Aorta (tissue), 5 donors: Measurements from ENCODE around the gene RBP2. TPM values are rescaled to one million over a fixed set of nuclear protein-coding genes. Genes with fewer than 3 reads are reported as not detected.

Experiments used
- ATAC-seq: fragments of 200-7000 bp; cut with Tn5 transposase; one replicate; pipeline ENCODE4 v1.9.1; 2022; ENCODE audit warnings: moderate library complexity; ENCODE audit not compliant: low FRiP score
- DNase-seq, 2 donors: peaks; one replicate each; pipeline ENCODE4 v3.0.0-alpha.2; 2020
- H3K27ac ChIP-seq, 2 donors: one replicate each; pipeline ENCODE4 v1.5.1; 2013; ENCODE audit warnings: low read length in 2 of 2, mild to moderate bottlenecking in 2 of 2, moderate library complexity in 2 of 2, control low read depth in 1 of 2, inconsistent platforms in 1 of 2, low read depth in 1 of 2
- H3K27me3 ChIP-seq, 2 donors: one replicate each; pipeline ENCODE4 v1.6.1; 2013; ENCODE audit warnings: control low read depth in 1 of 2, low read length in 1 of 2, mild to moderate bottlenecking in 1 of 2, moderate library complexity in 1 of 2; ENCODE audit not compliant: insufficient read depth in 2 of 2, control insufficient read depth in 1 of 2
- H3K36me3 ChIP-seq, 2 donors: one replicate each; pipeline ENCODE4 v1.6.1; 2013; ENCODE audit warnings: control low read depth in 1 of 2, low read length in 1 of 2, mild to moderate bottlenecking in 1 of 2; ENCODE audit not compliant: insufficient read depth in 2 of 2, control insufficient read depth in 1 of 2
- H3K4me1 ChIP-seq, 2 donors: one replicate each; pipeline ENCODE4 v1.6.1; 2013; ENCODE audit warnings: low read length in 2 of 2, control low read depth in 1 of 2, mild to moderate bottlenecking in 1 of 2, moderate library complexity in 1 of 2; ENCODE audit not compliant: insufficient read depth in 2 of 2, control insufficient read depth in 1 of 2
- H3K4me3 ChIP-seq, 2 donors: one replicate each; pipeline ENCODE4 v1.5.1; 2013; ENCODE audit warnings: low read length in 2 of 2, control low read depth in 1 of 2, mild to moderate bottlenecking in 1 of 2
- H3K9me3 ChIP-seq: one replicate; pipeline ENCODE4 v1.6.1; 2013; ENCODE audit warnings: mild to moderate bottlenecking, low read length; ENCODE audit not compliant: control insufficient read depth
- WGBS, 2 donors: extraction: QIAGEN DNeasy Blood & Tissue Kit; methylation state at CpG; one replicate each; pipeline ENCODE4 v1.1.7; 2013; 5-methylcytosine and 5-hydroxymethylcytosine counted together
- intact Hi-C, 2 donors: fragments of 100-400 bp; cut with DNase I; formaldehyde crosslinking; loops; one replicate each; pipeline versions ENCODE4 v1.14.2 to v1.15.0; 2022
- polyA plus RNA-seq, 2 donors: library from polyadenylated mRNA; stranded (reverse); fragments of 200-250 nt; gene quantifications; one replicate each; pipeline ENCODE4 v1.2.3, GENCODE V29; 2013
- total RNA-seq, 2 donors: library from RNA; stranded (reverse); fragmentation: NEBNext Ultra II Directional; extraction: Animal tissue kit (Norgen Biotek cat#: 25700); gene quantifications; one replicate each; pipeline ENCODE4 v1.2.1, GENCODE V29; 2021
- donor health status: healthy with polysubstance abuse.
- donor health status: Bipolar disorder and iron deficiency.
- donor health status: DM: no; HTN: no; CAD: no.
- donor health status: DM: no; HTN: no; CAD: no.
- donor health status: DM: yes; HTN: yes; CAD: no.

The RBP2 gene
- total and polyA plus RNA-seq, 4 donors: 0.18 to 1,154 TPM; not detected in 2

DNA sequence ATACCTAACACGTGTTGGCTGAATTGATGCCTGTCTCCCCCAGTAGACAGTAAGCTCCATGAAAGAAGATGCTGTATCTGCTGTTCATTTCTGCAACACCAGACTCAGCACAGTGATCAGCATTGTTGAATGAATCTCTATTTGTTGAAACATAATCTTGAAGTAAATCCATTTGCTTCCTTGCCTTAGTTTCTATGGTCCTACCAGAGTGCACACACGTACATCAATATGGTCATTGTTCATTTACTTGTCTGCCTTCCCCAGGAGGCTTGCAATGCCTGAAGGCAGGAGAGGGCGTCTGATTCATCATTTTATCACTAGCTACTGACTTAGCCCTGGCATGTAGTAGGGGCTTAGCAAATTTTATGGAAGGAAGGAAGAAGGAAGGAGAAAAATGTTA is 19.2 kb downstream of the RBP2 start:
- ATAC-seq: no peak
- 83 to 84% methylated on average over 3 of the region's 3 CpGs for WGBS, 2 donors

DNA sequence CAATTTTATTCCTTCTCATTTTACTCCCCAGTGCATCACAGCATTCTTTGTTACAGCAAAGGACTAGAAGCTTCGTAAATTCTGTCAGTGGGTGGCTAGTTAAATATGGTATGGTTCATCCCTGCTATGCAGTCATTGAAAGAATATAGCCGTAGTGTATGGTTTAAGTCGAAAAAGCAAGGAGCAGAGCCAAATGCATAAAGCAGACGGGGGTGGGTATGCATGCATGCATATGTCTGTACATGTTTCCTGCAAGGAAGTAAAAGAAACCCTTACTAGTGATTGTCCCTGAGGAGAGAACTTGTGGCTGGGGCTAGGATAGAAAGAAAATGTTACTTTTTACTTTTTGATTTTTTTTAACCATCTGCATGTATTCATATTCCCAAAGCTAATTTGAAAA is 19.9 kb downstream of the RBP2 start:
- 78 to 79% methylated on average over 4 of the region's 4 CpGs for WGBS, 2 donors
- no peaks in the 10 kb centered on the region for H3K4me1 ChIP-seq
- no peaks in the 10 kb centered on the region for H3K9me3 ChIP-seq
- H3K36me3 ChIP-seq: no peaks in the 10 kb centered on the region
- H3K4me3 ChIP-seq: no peak overlapping the region
- H3K27ac ChIP-seq: no peak overlapping the region
- ATAC-seq (no peak), DNase-seq (no peak)
- intact Hi-C loops: no loop called here
- no peaks in the 10 kb centered on the region for H3K27me3 ChIP-seq

More for the DNA sequence above, 19.2 kb downstream of the RBP2 start:
- intact Hi-C loops: no loop called here
- Histone ChIP-seq H3K27ac (no peak overlapping the region), H3K36me3 (no peaks in the 10 kb centered on the region), H3K27me3 (no peaks in the 10 kb centered on the region), H3K4me3 (no peak overlapping the region), H3K9me3 (no peaks in the 10 kb centered on the region), H3K4me1 (no peaks in the 10 kb centered on the region)
- DNase-seq: no peak

DNA sequence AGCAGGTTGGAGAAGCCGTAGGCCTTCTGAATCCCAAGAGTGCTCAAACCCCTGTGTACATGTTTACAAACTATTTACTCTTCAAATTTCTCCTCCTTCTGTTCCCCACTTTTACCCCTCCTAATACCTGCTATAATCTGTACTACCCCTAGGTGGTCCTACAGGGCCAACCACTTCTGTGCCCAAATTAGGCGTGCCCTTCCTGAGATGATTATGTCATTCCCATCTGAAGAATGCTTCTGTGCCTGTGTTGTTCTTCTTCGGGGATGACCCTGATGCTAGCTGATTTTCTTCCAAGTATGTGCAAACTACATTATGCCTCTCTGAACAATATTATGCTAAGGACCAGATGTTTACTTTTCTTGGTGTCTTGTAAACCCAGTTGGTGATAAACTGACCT is 20.5 kb downstream of the RBP2 start:
- H3K27ac ChIP-seq: no peak overlapping the region

DNA sequence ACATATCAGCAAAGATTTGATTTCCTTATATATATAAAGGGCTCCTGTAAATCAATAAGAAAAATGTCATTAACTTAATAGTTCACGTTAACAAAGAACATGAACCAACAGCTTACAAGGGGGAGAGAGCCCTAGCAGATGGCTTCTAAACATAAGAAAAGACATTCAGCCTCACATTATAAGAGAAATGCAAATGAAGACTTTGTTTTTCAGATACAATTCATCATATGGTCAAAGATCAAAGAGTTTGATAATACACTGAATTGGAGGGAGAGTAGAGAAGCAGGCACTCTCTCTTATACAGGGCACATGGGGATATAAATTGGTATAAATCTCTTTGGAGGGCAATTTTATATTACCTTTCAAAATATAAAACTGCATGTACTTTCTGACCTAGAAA is 21.1 kb downstream of the RBP2 start:
- WGBS, 2 donors: 87 to 94% methylated on average over 1 of the region's 1 CpG

More for the DNA sequence above, 20.5 kb downstream of the RBP2 start:
- DNase-seq: no peak
- H3K36me3 ChIP-seq: no peaks in the 10 kb centered on the region
- WGBS, 2 donors: 72 to 76% methylated on average over 3 of the region's 3 CpGs
- no peaks in the 10 kb centered on the region for H3K4me1 ChIP-seq
- no peaks in the 10 kb centered on the region for H3K9me3 ChIP-seq
- intact Hi-C loops: no loop called here
- no peaks in the 10 kb centered on the region for H3K27me3 ChIP-seq
- H3K4me3 ChIP-seq: no peak overlapping the region
- ATAC-seq: peak; percentile 13

DNA sequence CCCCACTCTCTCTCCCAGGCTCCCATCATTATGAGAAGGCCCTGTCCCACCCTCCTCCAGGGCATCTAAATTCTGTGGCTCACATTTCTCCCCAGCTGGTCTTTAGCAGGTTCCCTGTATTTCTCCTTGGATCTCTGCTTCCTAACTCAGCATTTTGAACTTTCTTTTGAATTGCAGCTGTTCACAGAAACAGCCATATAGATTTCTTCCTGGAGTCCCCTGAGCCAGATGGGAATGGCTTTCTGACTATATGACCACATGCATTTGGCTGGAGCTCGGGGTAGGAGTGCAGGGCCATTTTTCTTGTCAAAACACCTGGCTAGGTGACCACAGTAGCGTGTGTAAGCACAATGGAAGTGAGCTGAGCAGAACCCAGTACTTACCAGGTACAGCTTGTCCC is 22.0 kb downstream of the RBP2 start:
- Histone ChIP-seq H3K9me3 (no peaks in the 10 kb centered on the region), H3K4me1 (no peaks in the 10 kb centered on the region), H3K27me3 (no peaks in the 10 kb centered on the region), H3K36me3 (no peaks in the 10 kb centered on the region), H3K27ac (no peak overlapping the region), H3K4me3 (no peak overlapping the region)
- intact Hi-C loops: no loop called here
- ATAC-seq: no peak
- WGBS, 2 donors: 76 to 81% methylated on average over 2 of the region's 2 CpGs
- no peak for DNase-seq

More for the DNA sequence above, 21.1 kb downstream of the RBP2 start:
- intact Hi-C loops: no loop called here
- H3K27ac ChIP-seq: no peak overlapping the region
- no peaks in the 10 kb centered on the region for H3K4me1 ChIP-seq
- no peaks in the 10 kb centered on the region for H3K9me3 ChIP-seq
- no peak overlapping the region for H3K4me3 ChIP-seq
- ATAC-seq (no peak), DNase-seq (no peak)
- H3K27me3 ChIP-seq: no peaks in the 10 kb centered on the region
- H3K36me3 ChIP-seq: no peaks in the 10 kb centered on the region

DNA sequence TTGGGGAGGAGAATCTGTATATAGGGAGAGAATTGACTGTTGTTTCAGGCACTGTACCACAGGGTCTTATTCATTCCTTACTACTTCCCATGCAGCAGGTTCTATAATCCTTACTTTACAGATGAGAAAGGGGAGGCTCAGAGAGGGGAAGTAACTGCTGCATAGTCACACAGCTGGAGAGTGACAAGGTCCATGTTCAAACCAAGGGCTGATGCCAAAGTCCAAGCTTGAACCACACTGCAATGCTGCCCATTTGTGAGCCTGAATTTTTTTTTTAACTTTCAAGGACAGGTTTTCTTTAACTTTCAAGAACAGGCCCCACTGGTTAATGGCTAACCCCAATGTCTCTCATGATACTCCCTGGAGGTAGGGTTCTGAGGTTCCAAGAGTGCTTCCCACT is 26.2 kb downstream of the RBP2 start:
- Histone ChIP-seq H3K4me1 (no peaks in the 10 kb centered on the region), H3K27ac (no peak overlapping the region), H3K4me3 (no peak overlapping the region), H3K9me3 (no peaks in the 10 kb centered on the region), H3K36me3 (no peaks in the 10 kb centered on the region), H3K27me3 (no peaks in the 10 kb centered on the region)
- DNase-seq (no peak), ATAC-seq (no peak)
- intact Hi-C loops: no loop called here

DNA sequence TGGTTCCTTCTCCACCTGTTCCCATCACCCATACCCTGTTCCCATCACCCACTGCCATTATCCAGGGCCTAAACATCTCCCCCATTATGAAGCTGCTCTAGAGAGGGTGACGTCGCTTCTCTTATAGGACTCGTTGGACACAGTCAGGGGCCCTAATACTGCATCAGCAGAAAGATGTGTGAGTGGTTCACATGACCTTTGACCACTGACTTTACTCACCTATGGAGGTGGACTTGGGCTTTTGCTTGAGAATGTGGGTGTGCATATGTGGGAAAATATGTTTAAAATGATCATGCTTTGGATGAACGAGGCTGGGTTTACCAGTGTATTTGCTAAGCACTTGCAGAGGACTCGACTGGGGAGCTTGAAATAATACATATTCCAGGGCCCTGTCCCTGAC is 26.8 kb downstream of the RBP2 start:
- Histone ChIP-seq H3K27ac (no peak overlapping the region), H3K4me3 (no peak overlapping the region), H3K36me3 (no peaks in the 10 kb centered on the region), H3K27me3 (no peaks in the 10 kb centered on the region), H3K9me3 (no peaks in the 10 kb centered on the region), H3K4me1 (no peaks in the 10 kb centered on the region)
- DNase-seq: no peak
- ATAC-seq: no peak
- intact Hi-C loops: no loop called here
- WGBS, 2 donors: 91 to 93% methylated on average over 5 of the region's 5 CpGs

DNA sequence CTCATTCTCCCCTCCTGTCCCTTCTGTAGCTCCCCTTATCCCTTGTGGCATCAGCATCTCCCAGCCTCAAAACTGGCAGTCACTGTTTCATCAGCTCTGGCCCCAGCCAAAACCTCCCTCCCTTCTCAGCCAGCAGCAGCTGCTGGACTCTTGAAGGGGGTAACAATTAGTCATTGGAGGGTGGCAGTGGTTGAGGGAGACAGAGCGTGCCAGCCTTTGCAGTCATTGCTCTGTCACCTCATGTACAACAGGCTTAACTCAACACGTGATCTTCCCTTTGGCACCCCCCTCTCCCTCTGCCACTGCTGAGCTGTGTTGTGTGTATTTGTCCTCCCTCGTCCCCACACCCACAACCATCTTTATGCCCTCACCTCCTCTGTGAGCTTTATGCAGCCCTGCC is 28.2 kb downstream of the RBP2 start:
- no peak overlapping the region for H3K4me3 ChIP-seq
- H3K36me3 ChIP-seq: no peaks in the 10 kb centered on the region
- no peaks in the 10 kb centered on the region for H3K9me3 ChIP-seq
- DNase-seq (no peak), ATAC-seq (no peak)
- no peaks in the 10 kb centered on the region for H3K4me1 ChIP-seq
- H3K27ac ChIP-seq: no peak overlapping the region
- intact Hi-C loops: no loop called here
- 19 to 26% methylated on average over 3 of the region's 3 CpGs for WGBS, 2 donors
- no peaks in the 10 kb centered on the region for H3K27me3 ChIP-seq

DNA sequence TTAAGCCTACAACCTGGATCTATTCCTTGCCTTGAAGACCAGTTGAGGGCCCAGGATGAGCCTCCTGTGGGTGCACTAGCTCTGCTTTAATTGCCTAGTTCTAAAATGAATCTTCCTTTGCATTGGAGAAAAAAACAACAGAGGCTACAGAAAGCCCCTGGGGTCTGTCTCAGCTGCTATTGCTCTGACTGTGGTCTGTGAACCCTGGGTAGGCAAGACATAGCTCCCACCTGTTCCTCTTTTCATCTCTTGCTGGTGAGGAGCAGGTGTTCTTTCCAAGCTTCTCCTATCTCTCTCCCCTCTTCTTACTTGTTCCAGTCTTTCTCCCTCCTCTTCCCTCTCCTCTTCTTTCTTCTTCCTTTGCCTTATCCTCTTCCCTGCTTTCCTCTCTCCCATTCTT is 28.8 kb downstream of the RBP2 start:
- DNase-seq: no peak

More for the DNA sequence above, 28.8 kb downstream of the RBP2 start:
- ATAC-seq: no peak
- Histone ChIP-seq H3K36me3 (no peaks in the 10 kb centered on the region), H3K9me3 (no peaks in the 10 kb centered on the region), H3K27ac (no peak overlapping the region), H3K4me3 (no peak overlapping the region), H3K27me3 (no peaks in the 10 kb centered on the region), H3K4me1 (no peaks in the 10 kb centered on the region)
- intact Hi-C loops: no loop called here
